ENCODE data around the gene ORAI2. TPM values are rescaled to one million over a fixed set of nuclear protein-coding genes. Genes with fewer than 3 reads are reported as not detected.
"Not testable (repeated sequence)": the region's sequence is repeated elsewhere in the genome, so short reads cannot be mapped to it uniquely, and the experiment has no call there.

Gene ORAI2
- total RNA-seq, 3 donors from 2014 or later: 2.8 to 9.8 (median 7.5) TPM

DNA sequence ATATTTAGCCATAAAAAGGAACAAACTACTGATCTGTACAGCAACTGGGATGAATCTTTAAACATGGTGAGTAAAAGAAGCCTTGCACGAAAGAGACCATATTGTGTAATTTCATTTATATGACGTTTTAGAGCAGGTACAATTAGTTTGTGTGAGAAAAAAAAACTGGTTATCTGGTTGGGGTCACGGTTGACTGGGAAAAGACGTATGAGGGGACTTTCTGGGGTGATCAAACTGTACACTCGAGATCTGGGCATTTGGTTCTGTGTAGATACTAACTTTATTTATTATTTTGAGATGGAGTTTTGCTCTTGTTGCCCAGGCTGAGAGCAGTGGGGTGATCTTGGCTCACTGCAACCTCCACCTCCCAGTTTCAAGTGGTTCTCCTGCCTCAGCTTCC, 33.0 kb upstream of the ORAI2 start:
- H3K36me3 ChIP-seq (ENCODE audit: low read depth): peaks cover 13% of the 10 kb centered on the region
- intact Hi-C loops (cut with DNase I, micrococcal nuclease): no loop called here

GRCh38 chr7:102403563-102403962, 29.8 kb upstream of the ORAI2 start:
- Histone ChIP-seq H3K9me3 (no peaks in the 10 kb centered on the region), H3K36me3 (ENCODE audit: low read depth) (peaks cover 13% of the 10 kb centered on the region), H3K4me1 (ENCODE audit: low read depth) (no peaks in the 10 kb centered on the region), H3K4me3 (no peak overlapping the region)
- no peak for ATAC-seq
- intact Hi-C loops (cut with DNase I, micrococcal nuclease): no loop called here
- DNase-seq: no peak
- TF ChIP-seq, protein P1, sequence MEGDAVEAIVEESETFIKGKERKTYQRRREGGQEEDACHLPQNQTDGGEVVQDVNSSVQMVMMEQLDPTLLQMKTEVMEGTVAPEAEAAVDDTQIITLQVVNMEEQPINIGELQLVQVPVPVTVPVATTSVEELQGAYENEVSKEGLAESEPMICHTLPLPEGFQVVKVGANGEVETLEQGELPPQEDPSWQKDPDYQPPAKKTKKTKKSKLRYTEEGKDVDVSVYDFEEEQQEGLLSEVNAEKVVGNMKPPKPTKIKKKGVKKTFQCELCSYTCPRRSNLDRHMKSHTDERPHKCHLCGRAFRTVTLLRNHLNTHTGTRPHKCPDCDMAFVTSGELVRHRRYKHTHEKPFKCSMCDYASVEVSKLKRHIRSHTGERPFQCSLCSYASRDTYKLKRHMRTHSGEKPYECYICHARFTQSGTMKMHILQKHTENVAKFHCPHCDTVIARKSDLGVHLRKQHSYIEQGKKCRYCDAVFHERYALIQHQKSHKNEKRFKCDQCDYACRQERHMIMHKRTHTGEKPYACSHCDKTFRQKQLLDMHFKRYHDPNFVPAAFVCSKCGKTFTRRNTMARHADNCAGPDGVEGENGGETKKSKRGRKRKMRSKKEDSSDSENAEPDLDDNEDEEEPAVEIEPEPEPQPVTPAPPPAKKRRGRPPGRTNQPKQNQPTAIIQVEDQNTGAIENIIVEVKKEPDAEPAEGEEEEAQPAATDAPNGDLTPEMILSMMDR (IDR thresholded peaks at IDR 0.05): no peak

More for the DNA sequence above, 33.0 kb upstream of the ORAI2 start:
- TF ChIP-seq, protein P1 (IDR thresholded peaks at IDR 0.05): no peak
- no peak overlapping the region for H3K4me3 ChIP-seq
- DNase-seq (no peak), ATAC-seq (no peak)
- no peaks in the 10 kb centered on the region for H3K9me3 ChIP-seq
- H3K4me1 ChIP-seq (ENCODE audit: low read depth): peaks cover 10% of the 10 kb centered on the region

DNA sequence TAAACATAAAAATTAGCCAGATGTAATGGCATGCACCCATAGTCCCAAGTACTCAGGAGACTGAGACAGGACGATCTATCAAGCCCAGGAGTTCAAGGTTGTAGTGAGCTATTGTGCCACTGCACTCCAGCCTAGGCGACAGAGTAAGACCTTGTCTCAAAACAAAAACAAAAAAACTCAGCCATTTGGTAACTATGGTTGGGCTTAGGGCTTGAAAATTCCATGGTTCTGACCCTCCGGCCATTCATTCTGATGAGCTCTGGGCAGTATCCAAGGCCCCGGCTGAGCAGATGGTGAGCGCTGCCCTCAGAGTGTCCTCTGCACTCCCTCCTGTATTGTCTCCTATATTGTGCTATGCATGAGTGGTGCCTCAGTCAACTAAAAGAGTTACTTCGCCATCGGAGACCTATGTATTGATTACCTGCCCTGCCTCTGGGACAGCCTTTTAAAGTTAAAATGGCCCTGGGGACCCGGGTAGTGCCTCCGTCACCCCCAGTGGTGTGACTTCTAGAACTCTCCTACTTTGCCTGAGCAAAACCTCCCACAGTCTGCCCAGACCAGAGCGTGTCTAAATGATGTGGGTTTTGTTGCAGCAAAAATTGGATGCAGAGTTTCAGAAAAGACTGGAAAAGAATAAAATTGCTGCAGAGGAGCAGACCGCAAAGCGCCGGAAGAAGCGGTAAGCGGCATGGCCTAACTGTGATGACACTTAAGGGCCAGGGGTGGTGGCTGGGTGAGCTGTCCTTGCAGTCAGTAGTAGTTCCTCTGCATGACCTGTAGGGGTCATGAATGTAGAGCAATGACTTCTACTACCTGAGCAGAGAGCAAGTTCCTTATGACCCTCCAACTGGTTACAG, 29.1 kb upstream of the ORAI2 start:
- Histone ChIP-seq H3K4me3 (no peak overlapping the region), H3K36me3 (ENCODE audit: low read depth) (peaks cover 8% of the 10 kb centered on the region), H3K4me1 (ENCODE audit: low read depth) (no peaks in the 10 kb centered on the region), H3K9me3 (no peaks in the 10 kb centered on the region)
- peak; percentile 99 for ATAC-seq
- TF ChIP-seq, protein P1 (IDR thresholded peaks at IDR 0.05): peak; percentile 68
- intact Hi-C loops (cut with DNase I, micrococcal nuclease): no loop called here
- peak in 1 of 3 donors; percentile 41 for DNase-seq

GRCh38 chr7:102404862-102405188, 28.6 kb upstream of the ORAI2 start:
- intact Hi-C loops (cut with DNase I, micrococcal nuclease); ATAC-seq; H3K9me3 ChIP-seq; H3K4me1 ChIP-seq (ENCODE audit: low read depth); H3K36me3 ChIP-seq (ENCODE audit: low read depth); DNase-seq; H3K4me3 ChIP-seq: not testable (repeated sequence)

- intact Hi-C loops (cut with DNase I, micrococcal nuclease): no loop called here
- ATAC-seq (no peak), DNase-seq (no peak)
- Histone ChIP-seq H3K4me3 (no peak overlapping the region), H3K9me3 (no peaks in the 10 kb centered on the region), H3K36me3 (ENCODE audit: low read depth) (no peaks in the 10 kb centered on the region), H3K4me1 (ENCODE audit: low read depth) (no peaks in the 10 kb centered on the region)
- TF ChIP-seq, protein P1 (IDR thresholded peaks at IDR 0.05): no peak
These were observed 25.5 kb upstream of the ORAI2 start for GRCh38 chr7:102407910-102408309.

DNA sequence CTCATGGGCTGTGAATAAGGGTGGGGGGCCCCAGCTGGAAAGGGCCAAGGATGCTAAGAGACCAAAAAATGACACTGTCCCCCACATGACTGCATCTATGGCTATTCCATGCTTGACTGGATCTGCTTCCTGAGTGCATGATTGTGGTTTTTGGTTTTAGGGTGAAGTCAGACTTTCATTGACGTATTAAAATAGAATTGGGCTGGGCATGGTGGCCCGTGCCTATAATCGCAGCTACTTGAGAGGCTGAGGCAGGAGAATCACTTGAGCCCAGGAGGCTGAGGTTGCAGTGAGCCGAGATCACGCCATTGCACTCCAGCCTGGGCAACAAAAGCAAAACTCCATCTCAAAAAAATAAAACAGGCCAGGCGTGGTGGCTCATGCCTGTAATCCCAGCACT, 24.8 kb upstream of the ORAI2 start:
- H3K4me3 ChIP-seq; H3K9me3 ChIP-seq; ATAC-seq; DNase-seq; H3K4me1 ChIP-seq (ENCODE audit: low read depth); H3K36me3 ChIP-seq (ENCODE audit: low read depth); intact Hi-C loops (cut with DNase I, micrococcal nuclease): not testable (repeated sequence)
